ENCODE measurements around the gene UPF1.

- TF ChIP-seq, protein P1, sequence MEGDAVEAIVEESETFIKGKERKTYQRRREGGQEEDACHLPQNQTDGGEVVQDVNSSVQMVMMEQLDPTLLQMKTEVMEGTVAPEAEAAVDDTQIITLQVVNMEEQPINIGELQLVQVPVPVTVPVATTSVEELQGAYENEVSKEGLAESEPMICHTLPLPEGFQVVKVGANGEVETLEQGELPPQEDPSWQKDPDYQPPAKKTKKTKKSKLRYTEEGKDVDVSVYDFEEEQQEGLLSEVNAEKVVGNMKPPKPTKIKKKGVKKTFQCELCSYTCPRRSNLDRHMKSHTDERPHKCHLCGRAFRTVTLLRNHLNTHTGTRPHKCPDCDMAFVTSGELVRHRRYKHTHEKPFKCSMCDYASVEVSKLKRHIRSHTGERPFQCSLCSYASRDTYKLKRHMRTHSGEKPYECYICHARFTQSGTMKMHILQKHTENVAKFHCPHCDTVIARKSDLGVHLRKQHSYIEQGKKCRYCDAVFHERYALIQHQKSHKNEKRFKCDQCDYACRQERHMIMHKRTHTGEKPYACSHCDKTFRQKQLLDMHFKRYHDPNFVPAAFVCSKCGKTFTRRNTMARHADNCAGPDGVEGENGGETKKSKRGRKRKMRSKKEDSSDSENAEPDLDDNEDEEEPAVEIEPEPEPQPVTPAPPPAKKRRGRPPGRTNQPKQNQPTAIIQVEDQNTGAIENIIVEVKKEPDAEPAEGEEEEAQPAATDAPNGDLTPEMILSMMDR (conservative IDR thresholded peaks at IDR 0.05), result no peak
- TF ChIP-seq EZH2 (IDR thresholded peaks at IDR 0.05; ENCODE audit: low read depth), result no peak
These were observed 62.7 kb downstream of the UPF1 start for GRCh38 chr19:18894254-18895037.
